HG03159 (cell line): ENCODE measurements around the gene SOX12.
"Not testable (repeated sequence)": the region's sequence is repeated elsewhere in the genome, so short reads cannot be mapped to it uniquely, and the experiment has no call there.

Experiments
- ATAC-seq: cut with Tn5 transposase; IDR thresholded peaks from one replicate; pipeline ENCODE4 v1.9.1; 2021; ENCODE audit warnings: mild to moderate bottlenecking, moderate library complexity; ENCODE audit not compliant: unreplicated experiment

Gene SOX12

GRCh38 chr20:362271-363254 is 37.2 kb downstream of the SOX12 start:
- ATAC-seq, result no peak

- ATAC-seq, result no peak
Measured at GRCh38 chr20:363319-364078, 38.1 kb downstream of the SOX12 start.

- ATAC-seq, result no peak
Measured at GRCh38 chr20:364905-365794, 39.8 kb downstream of the SOX12 start.

- ATAC-seq, result no peak
Measured at GRCh38 chr20:366041-366718, 40.8 kb downstream of the SOX12 start.

- ATAC-seq, result no peak
Measured at GRCh38 chr20:366719-367485, 41.5 kb downstream of the SOX12 start.

- no peak for ATAC-seq
Measured at GRCh38 chr20:367486-367887, 42.1 kb downstream of the SOX12 start.

- no peak for ATAC-seq
Measured at GRCh38 chr20:368915-369314, 43.6 kb downstream of the SOX12 start.

- ATAC-seq, result no peak
Measured at GRCh38 chr20:370151-370600, 44.8 kb downstream of the SOX12 start.

- no peak for ATAC-seq
Measured at GRCh38 chr20:370977-371754, 45.8 kb downstream of the SOX12 start.

- no peak for ATAC-seq
Measured at GRCh38 chr20:371755-372542, 46.6 kb downstream of the SOX12 start.

- not testable (repeated sequence) for ATAC-seq
Measured at GRCh38 chr20:372543-373082, 47.3 kb downstream of the SOX12 start.

- ATAC-seq, result no peak
Measured at GRCh38 chr20:373171-373890, 48.0 kb downstream of the SOX12 start.

- ATAC-seq, result no peak
Measured at GRCh38 chr20:375265-375889, 50.0 kb downstream of the SOX12 start.

GRCh38 chr20:376089-376488 is 50.7 kb downstream of the SOX12 start:
- ATAC-seq, result no peak

- ATAC-seq, result no peak
Measured at GRCh38 chr20:376750-377149, 51.4 kb downstream of the SOX12 start.

GRCh38 chr20:377578-377977 is 52.2 kb downstream of the SOX12 start:
- ATAC-seq, result not testable (repeated sequence)

GRCh38 chr20:378961-379336 is 53.6 kb downstream of the SOX12 start:
- ATAC-seq, result no peak
